HG02798 (cell line): ENCODE results near the gene PCDHB5.
"Not testable (repeated sequence)": the region's sequence is repeated elsewhere in the genome, so short reads cannot be mapped to it uniquely, and the experiment has no call there.

Experiments used
- ATAC-seq: cut with Tn5 transposase; IDR thresholded peaks from one replicate; pipeline ENCODE4 v1.9.1; 2021; ENCODE audit warnings: mild to moderate bottlenecking; ENCODE audit not compliant: unreplicated experiment, poor library complexity

Gene PCDHB5

GRCh38 chr5:141135030-141135717 lies at the start of gene PCDHB5:
PCDHB5 (plus strand) TSS chr5:141135206; CDS start chr5:141135435, 229 bp downstream.
- no peak for ATAC-seq

- no peak for ATAC-seq
Measured at GRCh38 chr5:141094481-141095262, 40.3 kb upstream of the PCDHB5 start, which contains the start of gene PCDHB2. PCDHB2 (plus strand) TSS chr5:141094615; CDS start chr5:141094791, 176 bp downstream.

GRCh38 chr5:141095263-141095641 lies 39.8 kb upstream of the PCDHB5 start:
- ATAC-seq, result no peak

GRCh38 chr5:141096181-141096580 lies 38.8 kb upstream of the PCDHB5 start:
- ATAC-seq, result not testable (repeated sequence)

- not testable (repeated sequence) for ATAC-seq
Measured at GRCh38 chr5:141096586-141096985, 38.4 kb upstream of the PCDHB5 start.

- ATAC-seq, result no peak
Measured at GRCh38 chr5:141100243-141100805, 34.7 kb upstream of the PCDHB5 start, which contains the start of gene PCDHB3. PCDHB3 (plus strand) TSS chr5:141100473; CDS start chr5:141100650, 177 bp downstream.

- no peak for ATAC-seq
Measured at GRCh38 chr5:141101059-141101458, 33.9 kb upstream of the PCDHB5 start.

- ATAC-seq, result not testable (repeated sequence)
Measured at GRCh38 chr5:141102070-141102469, 32.9 kb upstream of the PCDHB5 start.

- not testable (repeated sequence) for ATAC-seq
Measured at GRCh38 chr5:141102471-141102870, 32.5 kb upstream of the PCDHB5 start.

GRCh38 chr5:141105350-141105749 lies 29.7 kb upstream of the PCDHB5 start:
- no peak for ATAC-seq

- no peak for ATAC-seq
Measured at GRCh38 chr5:141119250-141119649, 15.8 kb upstream of the PCDHB5 start.

- no peak for ATAC-seq
Measured at GRCh38 chr5:141121563-141121962, 13.4 kb upstream of the PCDHB5 start, which contains the start of gene PCDHB4. PCDHB4 (plus strand) TSS chr5:141121818; CDS start chr5:141121999, 181 bp downstream.

GRCh38 chr5:141121985-141122384 lies 13.0 kb upstream of the PCDHB5 start:
- no peak for ATAC-seq

GRCh38 chr5:141123396-141124135 lies 11.4 kb upstream of the PCDHB5 start:
- ATAC-seq, result not testable (repeated sequence)

GRCh38 chr5:141127305-141127704 lies 7.7 kb upstream of the PCDHB5 start:
- no peak for ATAC-seq

- no peak for ATAC-seq
Measured at GRCh38 chr5:141135718-141136266, 786 bp downstream of the PCDHB5 start.

- not testable (repeated sequence) for ATAC-seq
Measured at GRCh38 chr5:141137346-141137745, 2.3 kb downstream of the PCDHB5 start.

- no peak for ATAC-seq
Measured at GRCh38 chr5:141149812-141150211, 14.8 kb downstream of the PCDHB5 start, which contains the start of gene PCDHB6. PCDHB6 (plus strand) TSS chr5:141150057; CDS start chr5:141150258, 201 bp downstream.

GRCh38 chr5:141150224-141150992 lies 15.4 kb downstream of the PCDHB5 start:
- ATAC-seq, result no peak
